Activated CD8-positive, alpha-beta memory T cell treated with anti-CD3 and anti-CD28 coated beads, Interleukin-2, amount 10 ng/mL, durations not matched to agents 7 days and 5 days (primary cell): ENCODE results near the gene ST7. TPM values are rescaled to one million over a fixed set of nuclear protein-coding genes. Genes with fewer than 3 reads are reported as not detected.
"Not testable (repeated sequence)": the region's sequence is repeated elsewhere in the genome, so short reads cannot be mapped to it uniquely, and the experiment has no call there.

Source experiments
- ATAC-seq: fragments of 150-1000 bp; cut with Tn5 transposase; one replicate; pipeline ENCODE4 v1.10.0; 2021; ENCODE audit warnings: moderate library complexity
- CTCF ChIA-PET: fragments of 350-600 bp; sonication (Branson Sonifier 250); formaldehyde crosslinking; loops from one replicate; lab custom pipeline; 2021; ENCODE audit warnings: antibody characterized with exemption; lab: Charles Lee
- DNase-seq: peaks from one replicate; pipeline ENCODE4 v3.0.0-alpha.2; 2020
- H3K27ac Mint-ChIP-seq: one replicate; pipeline ENCODE4 v1.8.0; 2021; ENCODE audit warnings: mild to moderate bottlenecking, mixed read lengths
- H3K27me3 Mint-ChIP-seq: one replicate; pipeline ENCODE4 v1.8.0; 2021; ENCODE audit warnings: mixed read lengths
- H3K36me3 Mint-ChIP-seq: one replicate; pipeline ENCODE4 v1.8.0; 2021; ENCODE audit warnings: mild to moderate bottlenecking, mixed read lengths
- H3K4me1 Mint-ChIP-seq: one replicate; pipeline ENCODE4 v1.8.0; 2021; ENCODE audit warnings: mixed read lengths
- H3K4me3 Mint-ChIP-seq: one replicate; pipeline ENCODE4 v1.8.0; 2021; ENCODE audit warnings: mild to moderate bottlenecking, moderate library complexity, mixed read lengths
- H3K9me3 Mint-ChIP-seq: one replicate; pipeline ENCODE4 v1.8.0; 2022; ENCODE audit warnings: low read depth, mixed read lengths
- total RNA-seq, 2 experiments: library from RNA; stranded (reverse); gene quantifications; one replicate each; pipeline ENCODE4 v1.2.3, GENCODE V29; 2021

ST7 gene
- total RNA-seq, 2 experiments from 2014 or later: 7.2 to 12.8 TPM

DNA sequence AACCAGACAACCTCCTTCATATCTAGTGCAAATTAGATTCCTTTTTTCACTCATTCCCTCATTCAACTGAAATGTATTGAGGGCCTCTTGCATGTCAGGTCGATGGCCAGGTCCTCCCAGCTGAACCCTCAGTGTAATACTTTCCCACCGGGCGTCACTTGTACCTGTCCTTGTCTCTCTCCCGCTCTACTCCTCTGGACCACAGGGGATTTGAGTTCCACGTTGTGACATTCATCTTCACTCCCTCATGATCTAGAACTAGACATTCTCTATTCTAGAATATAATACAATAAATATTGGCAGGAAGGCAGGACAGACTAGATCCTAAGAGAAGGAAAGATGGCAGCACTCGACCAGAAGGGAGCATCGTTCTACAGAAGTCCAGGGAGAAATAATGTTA, 285.6 kb downstream of the ST7 start:
- Mint-ChIP-seq H3K4me3 (no peak overlapping the region), H3K4me1 (no peaks in the 10 kb centered on the region), H3K9me3 (no peaks in the 10 kb centered on the region), H3K36me3 (no peaks in the 10 kb centered on the region), H3K27me3 (peaks cover 5% of the 10 kb centered on the region), H3K27ac (no peak overlapping the region)
- DNase-seq: no peak
- no peak for ATAC-seq
- CTCF ChIA-PET: no interaction called here

GRCh38 chr7:117241088-117241487, 287.8 kb downstream of the ST7 start:
- ATAC-seq (no peak), DNase-seq (no peak)
- CTCF ChIA-PET: no interaction called here
- Mint-ChIP-seq H3K4me1 (no peaks in the 10 kb centered on the region), H3K27ac (no peak overlapping the region), H3K4me3 (no peak overlapping the region), H3K36me3 (no peaks in the 10 kb centered on the region), H3K9me3 (peaks cover 1% of the 10 kb centered on the region), H3K27me3 (peaks cover 3% of the 10 kb centered on the region)

DNA sequence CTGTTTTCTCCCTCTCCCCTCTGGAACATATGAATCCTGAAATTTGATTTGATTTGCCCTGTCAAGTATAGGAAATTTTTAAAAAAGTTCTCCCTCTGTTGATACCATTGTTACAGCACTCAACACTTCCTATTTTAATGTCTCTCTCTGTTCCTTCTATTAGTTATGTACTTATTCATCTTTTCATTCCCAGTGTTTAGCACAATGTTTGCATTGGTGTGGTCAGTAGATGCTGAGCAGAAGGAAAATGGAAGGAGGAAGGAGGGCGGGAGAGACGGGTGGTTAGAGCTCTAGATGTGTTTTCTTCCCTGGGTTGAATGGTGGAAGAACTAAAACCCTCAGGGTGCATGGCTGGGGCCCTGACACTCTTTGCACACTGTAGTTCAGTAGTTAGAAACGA, 290.1 kb downstream of the ST7 start:
- DNase-seq (no peak), ATAC-seq (no peak)
- CTCF ChIA-PET: no interaction called here
- H3K27ac Mint-ChIP-seq: no peak overlapping the region
- H3K4me1 Mint-ChIP-seq: no peaks in the 10 kb centered on the region
- no peaks in the 10 kb centered on the region for H3K27me3 Mint-ChIP-seq
- no peak overlapping the region for H3K4me3 Mint-ChIP-seq
- H3K9me3 Mint-ChIP-seq: peaks cover 3% of the 10 kb centered on the region
- H3K36me3 Mint-ChIP-seq: no peaks in the 10 kb centered on the region

DNA sequence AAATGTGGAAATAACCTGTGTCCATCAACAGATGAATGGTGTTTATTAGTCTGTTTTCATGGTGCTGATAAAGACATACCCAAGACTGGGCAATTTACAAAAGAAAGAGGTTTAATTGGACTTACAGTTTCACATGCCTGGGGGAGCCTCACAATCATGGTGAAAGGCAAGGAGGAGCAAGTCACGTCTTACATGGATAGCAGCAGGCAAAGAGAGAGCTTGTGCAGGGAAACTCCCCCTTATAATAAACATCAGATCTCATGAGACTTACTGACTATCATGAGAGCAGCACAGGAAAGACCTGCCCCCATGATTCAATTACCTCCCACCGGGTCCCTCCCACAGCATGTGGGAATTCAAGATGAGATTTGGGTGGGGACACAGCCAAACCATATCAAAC, 292.4 kb downstream of the ST7 start:
- H3K27me3 Mint-ChIP-seq, H3K27ac Mint-ChIP-seq, H3K4me3 Mint-ChIP-seq, H3K4me1 Mint-ChIP-seq, H3K36me3 Mint-ChIP-seq, ATAC-seq, CTCF ChIA-PET, DNase-seq, H3K9me3 Mint-ChIP-seq: not testable (repeated sequence)

DNA sequence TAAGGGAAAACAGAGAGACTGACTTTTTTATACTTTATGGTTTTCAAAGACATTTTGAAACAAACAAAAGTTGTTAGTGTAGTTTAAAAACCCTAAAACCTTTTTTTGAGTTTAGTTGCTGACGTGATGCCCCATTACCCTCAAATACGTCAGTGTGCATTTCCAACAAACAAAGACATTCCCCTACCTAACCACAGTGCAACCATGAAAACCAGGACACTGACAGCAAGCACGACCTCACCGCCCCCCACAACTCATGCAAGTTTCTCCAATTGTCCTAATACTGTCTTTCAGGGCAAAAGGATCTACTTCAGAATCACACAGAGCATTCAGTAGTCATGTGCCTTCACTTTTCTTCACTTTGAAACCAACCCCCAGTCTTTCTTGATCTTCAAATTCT, 294.5 kb downstream of the ST7 start:
- CTCF ChIA-PET: no interaction called here
- H3K27me3 Mint-ChIP-seq: no peaks in the 10 kb centered on the region

GRCh38 chr7:117248829-117249228, 295.5 kb downstream of the ST7 start:
- no peaks in the 10 kb centered on the region for H3K27me3 Mint-ChIP-seq
- H3K27ac Mint-ChIP-seq: no peak overlapping the region
- H3K4me1 Mint-ChIP-seq: no peaks in the 10 kb centered on the region
- CTCF ChIA-PET: no interaction called here
- H3K36me3 Mint-ChIP-seq: no peaks in the 10 kb centered on the region
- H3K9me3 Mint-ChIP-seq: peaks cover 3% of the 10 kb centered on the region
- H3K4me3 Mint-ChIP-seq: no peak overlapping the region
- ATAC-seq: no peak
- no peak for DNase-seq

More for the DNA sequence above, 294.5 kb downstream of the ST7 start:
- Mint-ChIP-seq H3K9me3 (peaks cover 3% of the 10 kb centered on the region), H3K4me1 (no peaks in the 10 kb centered on the region), H3K27ac (no peak overlapping the region), H3K36me3 (no peaks in the 10 kb centered on the region), H3K4me3 (no peak overlapping the region)
- no peak for ATAC-seq
- DNase-seq: no peak

DNA sequence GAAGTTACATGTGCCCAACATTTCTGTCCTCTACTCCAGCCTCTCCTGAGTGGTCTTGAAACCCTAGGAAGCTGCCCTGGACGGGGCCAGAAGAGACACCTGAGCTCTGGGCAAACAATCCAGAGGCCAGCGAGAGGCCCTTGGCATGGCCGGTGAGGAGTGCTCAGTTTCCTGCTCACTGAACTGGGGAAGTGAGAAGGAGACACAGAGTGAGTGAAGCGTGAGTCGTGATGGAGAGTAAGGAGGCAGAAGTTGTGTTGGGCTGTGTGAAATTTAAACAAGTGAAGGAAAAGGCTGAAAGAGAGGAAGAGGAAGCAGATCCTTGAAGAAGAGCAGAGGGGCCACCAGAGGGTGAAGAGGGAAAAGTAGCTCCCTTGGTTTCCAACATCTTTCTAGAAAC, 296.4 kb downstream of the ST7 start:
- ATAC-seq (no peak), DNase-seq (no peak)
- no peak overlapping the region for H3K27ac Mint-ChIP-seq
- H3K27me3 Mint-ChIP-seq: no peaks in the 10 kb centered on the region
- no peaks in the 10 kb centered on the region for H3K4me1 Mint-ChIP-seq
- peaks cover 3% of the 10 kb centered on the region for H3K9me3 Mint-ChIP-seq
- CTCF ChIA-PET: no interaction called here
- no peaks in the 10 kb centered on the region for H3K36me3 Mint-ChIP-seq
- no peak overlapping the region for H3K4me3 Mint-ChIP-seq

DNA sequence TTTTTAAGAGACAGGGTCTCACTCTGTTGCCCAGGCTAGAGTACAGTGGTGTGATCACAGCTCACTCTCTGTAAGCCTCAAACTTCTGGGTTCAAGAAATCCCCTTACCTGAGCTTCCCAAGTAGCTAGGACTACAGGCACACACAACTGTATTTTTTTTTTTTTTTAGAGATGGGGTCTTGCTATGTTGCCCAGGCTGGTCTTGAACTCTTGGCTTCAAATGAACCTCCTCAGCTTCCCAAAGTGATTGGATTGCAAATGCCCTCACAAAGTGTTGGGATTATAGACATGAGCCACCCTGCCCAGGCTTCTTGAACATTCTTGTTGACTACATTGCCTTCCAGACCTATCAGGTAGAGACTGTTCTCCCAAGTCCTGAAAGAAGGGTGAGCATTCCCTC, 296.9 kb downstream of the ST7 start:
- DNase-seq (no peak), ATAC-seq (no peak)
- Mint-ChIP-seq H3K36me3 (no peaks in the 10 kb centered on the region), H3K27me3 (peaks cover 3% of the 10 kb centered on the region), H3K27ac (no peak overlapping the region), H3K4me3 (no peak overlapping the region), H3K9me3 (peaks cover 3% of the 10 kb centered on the region), H3K4me1 (no peaks in the 10 kb centered on the region)
- CTCF ChIA-PET: no interaction called here

- Mint-ChIP-seq H3K4me3 (no peak overlapping the region), H3K9me3 (peaks cover 3% of the 10 kb centered on the region), H3K4me1 (no peaks in the 10 kb centered on the region), H3K27me3 (peaks cover 4% of the 10 kb centered on the region), H3K27ac (no peak overlapping the region), H3K36me3 (no peaks in the 10 kb centered on the region)
- no peak for ATAC-seq
- DNase-seq: no peak
- CTCF ChIA-PET: no interaction called here
Measured at GRCh38 chr7:117250801-117251200, 297.5 kb downstream of the ST7 start.

- CTCF ChIA-PET: no interaction called here
- H3K36me3 Mint-ChIP-seq: no peaks in the 10 kb centered on the region
- H3K27me3 Mint-ChIP-seq: peaks cover 4% of the 10 kb centered on the region
- ATAC-seq (no peak), DNase-seq (no peak)
- no peaks in the 10 kb centered on the region for H3K9me3 Mint-ChIP-seq
- no peak overlapping the region for H3K27ac Mint-ChIP-seq
- no peak overlapping the region for H3K4me3 Mint-ChIP-seq
- no peaks in the 10 kb centered on the region for H3K4me1 Mint-ChIP-seq
Measured at GRCh38 chr7:117251687-117252086, 298.4 kb downstream of the ST7 start.

DNA sequence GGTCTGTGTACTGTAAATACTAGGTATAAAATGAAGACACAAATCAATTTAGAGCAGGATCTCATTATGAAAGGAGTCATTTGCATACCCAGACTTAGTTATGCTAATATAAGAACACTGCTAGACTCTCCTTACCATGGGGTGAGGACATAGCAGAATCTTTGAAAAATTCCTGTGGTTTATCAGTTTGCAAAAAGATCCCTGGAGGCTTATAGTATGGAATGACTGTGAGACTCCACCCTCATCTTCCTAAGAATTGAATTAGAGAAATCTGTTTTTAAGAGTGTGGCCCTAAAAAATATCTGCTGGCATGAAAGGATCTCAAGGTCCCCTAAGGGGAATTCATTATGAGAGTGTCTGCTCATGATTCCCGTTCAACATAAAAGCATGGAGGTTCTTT, 306.3 kb downstream of the ST7 start:
- Mint-ChIP-seq H3K4me3 (no peak overlapping the region), H3K27me3 (peaks cover 10% of the 10 kb centered on the region), H3K36me3 (no peaks in the 10 kb centered on the region), H3K9me3 (no peaks in the 10 kb centered on the region), H3K4me1 (no peaks in the 10 kb centered on the region), H3K27ac (no peak overlapping the region)
- CTCF ChIA-PET: no interaction called here
- ATAC-seq (no peak), DNase-seq (no peak)

DNA sequence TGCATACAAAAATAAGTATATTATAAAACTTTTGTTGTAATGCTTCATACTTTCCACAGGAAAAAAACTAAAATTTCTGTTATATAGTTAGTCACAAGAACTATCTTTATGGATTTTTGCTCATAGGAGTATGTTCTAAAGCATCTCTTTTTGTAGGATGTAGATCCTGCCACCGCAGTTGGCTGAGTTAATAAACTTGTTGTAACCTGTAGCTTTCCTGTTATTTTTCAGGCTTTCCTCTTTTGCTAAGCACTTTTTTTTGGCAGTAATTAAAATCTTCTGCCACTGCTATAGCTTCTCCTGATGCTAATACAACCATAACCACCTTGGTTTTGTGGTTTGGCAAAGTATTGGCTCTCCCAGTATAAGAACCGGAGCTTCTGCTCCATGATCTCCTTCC, 309.2 kb downstream of the ST7 start:
- CTCF ChIA-PET: no interaction called here
- H3K36me3 Mint-ChIP-seq: no peaks in the 10 kb centered on the region

DNA sequence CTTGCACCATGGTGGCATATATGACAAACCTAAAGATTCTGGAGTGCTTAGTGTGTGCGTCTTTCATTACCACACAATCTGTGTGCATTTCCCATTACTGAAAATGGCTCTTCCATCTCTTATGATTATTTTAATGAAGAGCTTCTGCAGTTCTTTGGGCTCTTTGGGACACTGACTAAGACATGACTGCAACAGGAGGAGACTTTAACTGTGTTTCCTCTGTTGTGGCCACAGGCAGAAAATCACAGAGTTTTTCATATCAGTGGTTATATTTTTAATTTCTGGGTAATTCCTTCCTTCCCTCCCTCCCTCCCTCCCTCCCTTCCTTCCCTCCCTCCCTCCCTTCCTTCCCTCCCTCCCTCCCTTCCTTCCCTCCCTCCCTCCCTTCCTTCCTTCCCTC, 311.4 kb downstream of the ST7 start:
- Mint-ChIP-seq H3K27ac (no peak overlapping the region), H3K4me3 (no peak overlapping the region), H3K36me3 (no peaks in the 10 kb centered on the region), H3K9me3 (no peaks in the 10 kb centered on the region), H3K4me1 (no peaks in the 10 kb centered on the region), H3K27me3 (peaks cover 6% of the 10 kb centered on the region)
- CTCF ChIA-PET: no interaction called here
- no peak for ATAC-seq
- no peak for DNase-seq

More for the DNA sequence above, 309.2 kb downstream of the ST7 start:
- no peak for ATAC-seq
- Mint-ChIP-seq H3K27me3 (peaks cover 6% of the 10 kb centered on the region), H3K27ac (no peak overlapping the region), H3K4me3 (no peak overlapping the region), H3K4me1 (no peaks in the 10 kb centered on the region), H3K9me3 (no peaks in the 10 kb centered on the region)
- no peak for DNase-seq

- Mint-ChIP-seq H3K9me3 (no peaks in the 10 kb centered on the region), H3K4me1 (no peaks in the 10 kb centered on the region), H3K27ac (no peak overlapping the region), H3K36me3 (no peaks in the 10 kb centered on the region), H3K27me3 (no peaks in the 10 kb centered on the region), H3K4me3 (no peak overlapping the region)
- ATAC-seq (no peak), DNase-seq (no peak)
- CTCF ChIA-PET: no interaction called here
Measured at GRCh38 chr7:117269417-117269816, 316.1 kb downstream of the ST7 start.

GRCh38 chr7:117269886-117270285, 316.6 kb downstream of the ST7 start:
- Mint-ChIP-seq H3K36me3 (no peaks in the 10 kb centered on the region), H3K27ac (no peak overlapping the region), H3K4me3 (no peak overlapping the region), H3K4me1 (no peaks in the 10 kb centered on the region), H3K27me3 (no peaks in the 10 kb centered on the region), H3K9me3 (no peaks in the 10 kb centered on the region)
- ATAC-seq: no peak
- CTCF ChIA-PET: no interaction called here
- DNase-seq: no peak
